A549 treated with CORT108297 at 1 μM for 4 hours (cell line): Measurements from ENCODE around the gene ACSS1. TPM values are rescaled to one million over a fixed set of nuclear protein-coding genes. Genes with fewer than 3 reads are reported as not detected.

ENCODE experiments used
- total RNA-seq: library from RNA; stranded (reverse); fragments of 200-300 nt; extraction: Qiagen RNA extraction; gene quantifications from 5 replicates; pipeline ENCODE4 v1.2.3, GENCODE V29; 2022

Gene ACSS1
- total RNA-seq = 8.8 to 13.2 TPM (median 13.1 TPM) in 5 replicates

GRCh38 chr20:25058051-25058846 is at the start of gene ACSS1:
TSS of gene ACSS1 (minus strand) at chr20:25058139. CDS start at chr20:25058102, 37 bp downstream.

GRCh38 chr20:25081730-25082497 is 24.0 kb upstream of the ACSS1 start, which contains the start of gene VSX1:
TSS of gene VSX1 (minus strand) at chr20:25082141. CDS start at chr20:25082096, 45 bp downstream.

GRCh38 chr20:24992487-24993205 is 65.3 kb downstream of the ACSS1 start, which contains the start of gene APMAP:
TSS of gene APMAP (minus strand) at chr20:24992751. CDS start at chr20:24992688, 63 bp downstream.

Other genes starting within 250 kb of the ACSS1 start
- gene CST7, start 108.9 kb downstream of the ACSS1 start, total RNA-seq = not detected in 5 replicates
- gene APMAP, start 65.4 kb downstream of the ACSS1 start, total RNA-seq = 160 to 168 TPM (median 163 TPM) in 5 replicates
- 1.0 to 1.2 TPM (median 1.1 TPM) in 5 replicates for gene VSX1, start 24.0 kb upstream of the ACSS1 start, total RNA-seq
- 101 to 132 TPM (median 122 TPM) in 5 replicates for gene ENTPD6, start 137.6 kb upstream of the ACSS1 start, total RNA-seq
- gene PYGB, start 189.9 kb upstream of the ACSS1 start, total RNA-seq = 142 to 191 TPM (median 177 TPM) in 5 replicates